ENCODE results near the gene EEF1G.

DNA sequence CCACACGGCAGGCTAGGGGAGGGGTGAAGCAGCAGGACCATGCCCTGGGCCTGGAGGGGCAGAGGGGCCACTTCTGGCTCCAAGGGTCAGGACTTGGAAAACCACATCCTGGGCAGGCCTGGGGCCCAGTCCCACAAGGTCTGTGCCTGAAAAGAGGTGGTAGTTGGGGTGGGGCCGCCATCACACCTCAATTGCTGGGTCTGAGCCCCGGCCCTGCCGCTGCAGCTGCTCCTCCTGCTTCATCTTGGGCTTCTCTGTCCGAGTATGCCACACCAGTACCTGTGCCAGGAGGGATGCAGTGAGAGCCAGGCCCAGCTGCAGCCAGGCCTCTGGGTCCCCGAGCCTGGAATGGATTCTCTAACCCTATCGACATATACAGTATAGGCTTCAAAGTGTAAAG, 41.8 kb upstream of the EEF1G start:
- TF ChIP-seq, protein P1, sequence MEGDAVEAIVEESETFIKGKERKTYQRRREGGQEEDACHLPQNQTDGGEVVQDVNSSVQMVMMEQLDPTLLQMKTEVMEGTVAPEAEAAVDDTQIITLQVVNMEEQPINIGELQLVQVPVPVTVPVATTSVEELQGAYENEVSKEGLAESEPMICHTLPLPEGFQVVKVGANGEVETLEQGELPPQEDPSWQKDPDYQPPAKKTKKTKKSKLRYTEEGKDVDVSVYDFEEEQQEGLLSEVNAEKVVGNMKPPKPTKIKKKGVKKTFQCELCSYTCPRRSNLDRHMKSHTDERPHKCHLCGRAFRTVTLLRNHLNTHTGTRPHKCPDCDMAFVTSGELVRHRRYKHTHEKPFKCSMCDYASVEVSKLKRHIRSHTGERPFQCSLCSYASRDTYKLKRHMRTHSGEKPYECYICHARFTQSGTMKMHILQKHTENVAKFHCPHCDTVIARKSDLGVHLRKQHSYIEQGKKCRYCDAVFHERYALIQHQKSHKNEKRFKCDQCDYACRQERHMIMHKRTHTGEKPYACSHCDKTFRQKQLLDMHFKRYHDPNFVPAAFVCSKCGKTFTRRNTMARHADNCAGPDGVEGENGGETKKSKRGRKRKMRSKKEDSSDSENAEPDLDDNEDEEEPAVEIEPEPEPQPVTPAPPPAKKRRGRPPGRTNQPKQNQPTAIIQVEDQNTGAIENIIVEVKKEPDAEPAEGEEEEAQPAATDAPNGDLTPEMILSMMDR (IDR thresholded peaks at IDR 0.05): no peak
- no peak for TF ChIP-seq SIN3A (IDR thresholded peaks at IDR 0.05; ENCODE audit: borderline replicate concordance, insufficient read depth, low read depth, low read length)
- TF ChIP-seq, protein P2, sequence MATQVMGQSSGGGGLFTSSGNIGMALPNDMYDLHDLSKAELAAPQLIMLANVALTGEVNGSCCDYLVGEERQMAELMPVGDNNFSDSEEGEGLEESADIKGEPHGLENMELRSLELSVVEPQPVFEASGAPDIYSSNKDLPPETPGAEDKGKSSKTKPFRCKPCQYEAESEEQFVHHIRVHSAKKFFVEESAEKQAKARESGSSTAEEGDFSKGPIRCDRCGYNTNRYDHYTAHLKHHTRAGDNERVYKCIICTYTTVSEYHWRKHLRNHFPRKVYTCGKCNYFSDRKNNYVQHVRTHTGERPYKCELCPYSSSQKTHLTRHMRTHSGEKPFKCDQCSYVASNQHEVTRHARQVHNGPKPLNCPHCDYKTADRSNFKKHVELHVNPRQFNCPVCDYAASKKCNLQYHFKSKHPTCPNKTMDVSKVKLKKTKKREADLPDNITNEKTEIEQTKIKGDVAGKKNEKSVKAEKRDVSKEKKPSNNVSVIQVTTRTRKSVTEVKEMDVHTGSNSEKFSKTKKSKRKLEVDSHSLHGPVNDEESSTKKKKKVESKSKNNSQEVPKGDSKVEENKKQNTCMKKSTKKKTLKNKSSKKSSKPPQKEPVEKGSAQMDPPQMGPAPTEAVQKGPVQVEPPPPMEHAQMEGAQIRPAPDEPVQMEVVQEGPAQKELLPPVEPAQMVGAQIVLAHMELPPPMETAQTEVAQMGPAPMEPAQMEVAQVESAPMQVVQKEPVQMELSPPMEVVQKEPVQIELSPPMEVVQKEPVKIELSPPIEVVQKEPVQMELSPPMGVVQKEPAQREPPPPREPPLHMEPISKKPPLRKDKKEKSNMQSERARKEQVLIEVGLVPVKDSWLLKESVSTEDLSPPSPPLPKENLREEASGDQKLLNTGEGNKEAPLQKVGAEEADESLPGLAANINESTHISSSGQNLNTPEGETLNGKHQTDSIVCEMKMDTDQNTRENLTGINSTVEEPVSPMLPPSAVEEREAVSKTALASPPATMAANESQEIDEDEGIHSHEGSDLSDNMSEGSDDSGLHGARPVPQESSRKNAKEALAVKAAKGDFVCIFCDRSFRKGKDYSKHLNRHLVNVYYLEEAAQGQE (IDR thresholded peaks at IDR 0.05; ENCODE audit: insufficient read depth in 1 of 2, low read depth in 2 of 2, low read length in 1 of 2): no peak
- no peak for TF ChIP-seq POLR2AphosphoS5 (IDR thresholded peaks at IDR 0.05; ENCODE audit: low read depth, low read length)
